ENCODE results near the gene RPS2. TPM values are rescaled to one million over a fixed set of nuclear protein-coding genes. Genes with fewer than 3 reads are reported as not detected.

RPS2 gene
- total and polyA plus RNA-seq, 2 experiments from 2014 or later = 1,449 to 1,991 TPM

GRCh38 chr16:1926271-1926670 lies 38.4 kb downstream of the RPS2 start:
- H3K79me2 ChIP-seq = no peaks in the 10 kb centered on the region
- no peak overlapping the region for H3K4me3 ChIP-seq
- TF ChIP-seq EZH2 (IDR thresholded peaks at IDR 0.05; ENCODE audit: borderline replicate concordance) (no peak), EZH2phosphoT487 (IDR thresholded peaks at IDR 0.05; ENCODE audit: low read depth, severe bottlenecking, unreplicated experiment) (no peak), CTCF (IDR thresholded peaks at IDR 0.05; ENCODE audit: poor library complexity) (no peak)
- H2AFZ ChIP-seq = no peak overlapping the region
- no peaks in the 10 kb centered on the region for H4K20me1 ChIP-seq (ENCODE audit: insufficient read depth, poor library complexity, severe bottlenecking)
- H3K9me3 ChIP-seq (ENCODE audit: low read depth) = no peaks in the 10 kb centered on the region
- H3K4me1 ChIP-seq (ENCODE audit: insufficient read depth) = peaks cover 15% of the 10 kb centered on the region
- no peaks in the 10 kb centered on the region for H3K36me3 ChIP-seq (replicated peaks; ENCODE audit: insufficient read depth, low read depth)
- no peak for DNase-seq (ENCODE audit: low spot score)
- H3K27ac ChIP-seq = no peak overlapping the region
- H3K27me3 ChIP-seq = peaks cover 7% of the 10 kb centered on the region
- no peaks in the 10 kb centered on the region for H3K9me2 ChIP-seq (replicated peaks; ENCODE audit: insufficient read depth)
- no peak overlapping the region for H3K4me2 ChIP-seq
- 54% methylated on average over 9 of the region's 11 CpGs for WGBS (ENCODE audit: low lambda C conversion rate, missing lambda C conversion rate)

GRCh38 chr16:1924095-1924494 lies 40.5 kb downstream of the RPS2 start:
- TF ChIP-seq CTCF (IDR thresholded peaks at IDR 0.05; ENCODE audit: poor library complexity) (no peak), EZH2 (IDR thresholded peaks at IDR 0.05; ENCODE audit: borderline replicate concordance) (no peak), EZH2phosphoT487 (IDR thresholded peaks at IDR 0.05; ENCODE audit: low read depth, severe bottlenecking, unreplicated experiment) (no peak)
- Histone ChIP-seq H3K9me3 (ENCODE audit: low read depth) (no peaks in the 10 kb centered on the region), H3K4me3 (no peak overlapping the region), H3K36me3 (replicated peaks; ENCODE audit: insufficient read depth, low read depth) (no peaks in the 10 kb centered on the region), H3K4me2 (peak overlapping the region; percentile 50), H2AFZ (no peak overlapping the region), H3K4me1 (ENCODE audit: insufficient read depth) (peaks cover 15% of the 10 kb centered on the region), H4K20me1 (ENCODE audit: insufficient read depth, poor library complexity, severe bottlenecking) (no peaks in the 10 kb centered on the region), H3K79me2 (no peaks in the 10 kb centered on the region), H3K27me3 (peaks cover 26% of the 10 kb centered on the region), H3K27ac (no peak overlapping the region), H3K9me2 (replicated peaks; ENCODE audit: insufficient read depth) (no peaks in the 10 kb centered on the region)
- WGBS (ENCODE audit: low lambda C conversion rate, missing lambda C conversion rate) = 67% methylated on average over 5 of the region's 5 CpGs
- no peak for DNase-seq (ENCODE audit: low spot score)

GRCh38 chr16:1923299-1924034 lies 41.2 kb downstream of the RPS2 start:
- peak overlapping the region; percentile 4 for H2AFZ ChIP-seq
- H3K4me2 ChIP-seq = peak overlapping the region; percentile 50
- peak; percentile 85 for DNase-seq (ENCODE audit: low spot score)
- peak; percentile 44 for TF ChIP-seq CTCF (IDR thresholded peaks at IDR 0.05; ENCODE audit: poor library complexity)
- TF ChIP-seq EZH2phosphoT487 (IDR thresholded peaks at IDR 0.05; ENCODE audit: low read depth, severe bottlenecking, unreplicated experiment) = no peak
- no peaks in the 10 kb centered on the region for H4K20me1 ChIP-seq (ENCODE audit: insufficient read depth, poor library complexity, severe bottlenecking)
- peaks cover 17% of the 10 kb centered on the region for H3K4me1 ChIP-seq (ENCODE audit: insufficient read depth)
- H3K9me3 ChIP-seq (ENCODE audit: low read depth) = no peaks in the 10 kb centered on the region
- 12% methylated on average over 22 of the region's 24 CpGs for WGBS (ENCODE audit: low lambda C conversion rate, missing lambda C conversion rate)
- H3K27me3 ChIP-seq = peaks cover 32% of the 10 kb centered on the region
- no peak overlapping the region for H3K27ac ChIP-seq
- H3K9me2 ChIP-seq (replicated peaks; ENCODE audit: insufficient read depth) = no peaks in the 10 kb centered on the region
- no peaks in the 10 kb centered on the region for H3K36me3 ChIP-seq (replicated peaks; ENCODE audit: insufficient read depth, low read depth)
- no peak overlapping the region for H3K4me3 ChIP-seq
- no peaks in the 10 kb centered on the region for H3K79me2 ChIP-seq
